GM12874 (cell line): ENCODE measurements around the gene PSORS1C1.

Experiments
- CTCF ChIP-seq: IDR thresholded peaks from 2 replicates; pipeline ENCODE4 v1.5.1; 2011; ENCODE audit warnings: low read depth, mild to moderate bottlenecking, control low read depth, low read length, moderate library complexity; ENCODE audit not compliant: insufficient read depth

The PSORS1C1 gene

GRCh38 chr6:31079656-31080261 lies 34.8 kb upstream of the PSORS1C1 start:
- TF ChIP-seq CTCF: peak; percentile 73

GRCh38 chr6:31081872-31082271 lies 32.7 kb upstream of the PSORS1C1 start:
- no peak for TF ChIP-seq CTCF

- TF ChIP-seq CTCF: peak; percentile 64
These were observed 30.8 kb upstream of the PSORS1C1 start for GRCh38 chr6:31083742-31084354.

GRCh38 chr6:31086788-31087440 lies 27.7 kb upstream of the PSORS1C1 start:
- no peak for TF ChIP-seq CTCF

GRCh38 chr6:31087494-31088089 lies 27.0 kb upstream of the PSORS1C1 start:
- TF ChIP-seq CTCF: peak; percentile 55; the same call in 1 of the 2 replicates

- TF ChIP-seq CTCF: no peak
These were observed 24.2 kb upstream of the PSORS1C1 start for GRCh38 chr6:31090275-31090972.

- TF ChIP-seq CTCF: no peak
These were observed 23.6 kb upstream of the PSORS1C1 start for GRCh38 chr6:31090973-31091364.
